Suprapubic skin (tissue), 4 donors: ENCODE measurements around the gene GATA3.

Source experiments
- CTCF ChIP-seq, 2 donors: fragments of 200-600 bp in 1 of 2; fragments of 450-650 bp in 1 of 2; sonication (generic) in 1 of 2; IDR thresholded peaks; one replicate each; pipeline ENCODE4 v1.5.1; 2016 to 2019; ENCODE audit warnings: antibody characterized with exemption in 2 of 2, mild to moderate bottlenecking in 1 of 2, moderate library complexity in 1 of 2
- POLR2A ChIP-seq, 2 donors: fragments of 450-650 bp; IDR thresholded peaks; one replicate each; pipeline ENCODE4 v1.6.1; 2017; ENCODE audit warnings: antibody characterized with exemption in 2 of 2, mild to moderate bottlenecking in 2 of 2, moderate library complexity in 2 of 2
- POLR2AphosphoS5 ChIP-seq, 3 donors: sonication (generic); formaldehyde crosslinking; IDR thresholded peaks; one replicate each; pipeline ENCODE4 v1.6.1; 2017; ENCODE audit warnings: antibody characterized with exemption in 3 of 3

GRCh38 chr10:8054244-8054493 is 319 bp upstream of the GATA3 start:
- TF ChIP-seq POLR2AphosphoS5 (IDR thresholded peaks at IDR 0.05) (no peak), CTCF (IDR thresholded peaks at IDR 0.05) (no peak), POLR2A (IDR thresholded peaks at IDR 0.05) (no peak)
